Fibroblast of upper back skin (primary cell): ENCODE data around the gene SNAI3.
"Not testable (repeated sequence)": the region's sequence is repeated elsewhere in the genome, so short reads cannot be mapped to it uniquely, and the experiment has no call there.

ENCODE experiments used
- DNase-seq: peaks from one replicate; pipeline ENCODE4 v3.0.0-alpha.2; 2013

The SNAI3 gene

GRCh38 chr16:88690341-88691128, 4.2 kb upstream of the SNAI3 start:
- no peak for DNase-seq

- DNase-seq = no peak
These were observed 1.9 kb upstream of the SNAI3 start for GRCh38 chr16:88688013-88688778.

- DNase-seq = no peak
These were observed 1.3 kb upstream of the SNAI3 start for GRCh38 chr16:88687676-88688012.

GRCh38 chr16:88687254-88687576, 908 bp upstream of the SNAI3 start:
- no peak for DNase-seq

- no peak for DNase-seq
These were observed 257 bp downstream of the SNAI3 start for GRCh38 chr16:88686062-88686438.

GRCh38 chr16:88685156-88686061, 898 bp downstream of the SNAI3 start:
- peak; percentile 48 for DNase-seq

- DNase-seq = no peak
These were observed 1.6 kb downstream of the SNAI3 start for GRCh38 chr16:88684569-88685155.

- DNase-seq = no peak
These were observed 4.4 kb downstream of the SNAI3 start for GRCh38 chr16:88681709-88682451.

- DNase-seq = no peak
These were observed 5.1 kb downstream of the SNAI3 start for GRCh38 chr16:88681084-88681680.

- DNase-seq = no peak
These were observed 5.7 kb downstream of the SNAI3 start for GRCh38 chr16:88680554-88681083.

- DNase-seq = no peak
These were observed 7.9 kb downstream of the SNAI3 start for GRCh38 chr16:88678224-88678979.

- no peak for DNase-seq
These were observed 8.6 kb downstream of the SNAI3 start for GRCh38 chr16:88677721-88678120.

GRCh38 chr16:88676502-88677242, 9.6 kb downstream of the SNAI3 start:
- no peak for DNase-seq

GRCh38 chr16:88673716-88674379, 12.5 kb downstream of the SNAI3 start:
- no peak for DNase-seq

- DNase-seq = no peak
These were observed 13.5 kb downstream of the SNAI3 start for GRCh38 chr16:88672776-88673175.

- DNase-seq = no peak
These were observed 14.5 kb downstream of the SNAI3 start for GRCh38 chr16:88671806-88672205.

GRCh38 chr16:88669980-88670379, 16.3 kb downstream of the SNAI3 start:
- peak; percentile 21 for DNase-seq

- not testable (repeated sequence) for DNase-seq
These were observed 16.8 kb downstream of the SNAI3 start for GRCh38 chr16:88669493-88669892.

GRCh38 chr16:88667461-88667860, 18.8 kb downstream of the SNAI3 start:
- DNase-seq = no peak

GRCh38 chr16:88665570-88665969, 20.7 kb downstream of the SNAI3 start:
- no peak for DNase-seq
